Suppressor macrophage treated with lipopolysaccharide for 4 hours (primary cell): ENCODE measurements around the gene DNAJC17.

Experiments
- DNase-seq: peaks from one replicate; pipeline ENCODE4 v3.0.0-alpha.2; 2020

The DNAJC17 gene

DNA sequence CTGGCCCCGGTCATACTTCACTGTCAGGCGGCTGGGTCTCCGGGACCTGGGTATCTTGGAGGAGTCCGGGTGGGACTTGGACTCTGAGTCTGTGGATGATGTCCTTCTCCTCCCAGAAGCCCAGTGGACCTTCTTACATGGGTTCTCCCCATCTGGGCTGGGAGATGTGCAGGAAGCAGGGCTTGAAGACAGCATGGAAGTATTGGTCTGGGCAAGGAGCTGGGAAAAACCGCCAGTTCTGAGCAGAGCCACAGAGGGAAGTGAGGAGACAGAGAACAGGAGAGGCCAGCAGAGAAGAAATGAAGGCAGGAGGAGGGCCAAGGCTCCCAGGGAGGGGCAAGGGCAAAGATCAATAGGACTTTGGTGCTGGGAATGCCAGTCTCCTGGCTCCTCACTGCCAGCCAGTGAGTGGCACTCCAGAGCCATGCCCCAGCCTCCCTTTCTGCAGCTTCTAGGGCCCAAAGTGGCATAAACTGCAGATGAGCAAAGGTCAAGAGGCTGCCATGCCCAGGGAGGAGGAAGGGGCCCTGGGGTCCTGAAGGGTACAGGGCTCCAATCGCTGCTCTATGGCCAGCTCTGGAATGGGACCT, 21.3 kb upstream of the DNAJC17 start, which contains the start of gene PPP1R14D:
TSS of gene PPP1R14D (minus strand) at position 262 of the 590 bp plus-strand sequence. CDS start at position 195, 67 bp downstream.
- no peak for DNase-seq

DNA sequence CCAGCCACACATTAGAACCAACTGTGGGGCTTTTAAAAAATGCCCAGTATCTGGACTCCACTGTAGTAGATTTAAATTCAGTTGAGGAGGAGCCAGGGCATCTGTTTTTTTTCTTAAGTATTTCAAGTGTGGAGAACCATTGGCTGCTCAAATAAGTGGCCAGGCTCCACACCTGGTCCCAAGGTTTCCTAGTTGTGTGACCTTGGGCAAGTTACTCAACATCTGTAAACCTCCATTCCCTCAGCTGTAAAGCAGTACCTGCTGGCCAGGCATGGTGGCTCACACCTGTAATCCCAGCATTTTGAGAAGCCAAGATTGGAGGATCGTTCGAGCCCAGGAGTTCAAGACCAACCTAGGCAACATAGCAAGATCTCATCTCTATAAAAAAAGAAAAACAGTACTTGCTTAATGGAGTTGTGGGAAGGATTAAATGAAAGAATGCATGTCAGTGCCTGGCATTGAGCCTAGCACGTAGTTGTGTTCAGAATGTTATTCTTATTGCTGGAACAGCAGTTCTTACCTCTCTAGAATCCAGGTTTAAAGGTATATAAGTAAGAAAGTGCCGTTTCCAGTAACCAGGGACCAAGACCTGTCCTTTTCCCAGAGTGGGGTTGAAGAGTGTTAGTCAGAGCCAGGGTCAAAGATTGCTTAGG, 19.3 kb upstream of the DNAJC17 start:
- DNase-seq = no peak

DNA sequence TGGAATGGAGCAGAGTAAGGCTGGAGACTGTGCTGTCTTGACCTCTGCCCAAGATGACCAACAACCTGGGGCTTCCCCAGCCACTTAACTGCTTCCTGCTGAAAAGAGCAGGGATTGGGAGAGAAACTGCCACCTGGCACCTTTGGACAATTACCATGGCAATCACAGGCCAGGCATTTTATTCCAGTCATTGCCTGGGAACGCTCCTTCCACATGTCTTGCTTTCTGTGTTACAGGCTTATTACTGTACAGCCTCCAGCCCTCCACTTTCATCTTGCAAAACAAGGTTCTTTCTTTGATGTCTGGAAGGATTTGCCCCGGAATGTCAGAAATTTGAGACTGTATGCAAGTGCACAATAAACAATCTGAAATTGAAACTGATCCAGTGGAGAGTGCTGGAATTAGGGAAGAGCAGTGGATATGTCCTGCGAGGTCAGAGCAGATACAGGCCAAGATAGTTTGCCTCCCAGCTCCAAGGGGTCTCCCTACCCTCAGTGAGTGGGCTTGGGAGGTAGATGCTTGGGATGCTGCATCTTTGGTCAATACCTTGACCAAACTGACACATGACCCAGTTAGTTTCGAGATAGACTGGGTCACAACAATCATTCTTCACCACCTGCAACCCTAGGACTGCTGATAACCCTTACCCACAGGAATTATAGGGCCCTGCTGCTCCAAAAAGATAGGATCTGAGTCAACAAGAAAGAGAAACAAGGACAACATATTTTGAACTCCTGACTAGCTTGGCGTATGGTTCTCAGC, 18.6 kb upstream of the DNAJC17 start:
- no peak for DNase-seq

DNA sequence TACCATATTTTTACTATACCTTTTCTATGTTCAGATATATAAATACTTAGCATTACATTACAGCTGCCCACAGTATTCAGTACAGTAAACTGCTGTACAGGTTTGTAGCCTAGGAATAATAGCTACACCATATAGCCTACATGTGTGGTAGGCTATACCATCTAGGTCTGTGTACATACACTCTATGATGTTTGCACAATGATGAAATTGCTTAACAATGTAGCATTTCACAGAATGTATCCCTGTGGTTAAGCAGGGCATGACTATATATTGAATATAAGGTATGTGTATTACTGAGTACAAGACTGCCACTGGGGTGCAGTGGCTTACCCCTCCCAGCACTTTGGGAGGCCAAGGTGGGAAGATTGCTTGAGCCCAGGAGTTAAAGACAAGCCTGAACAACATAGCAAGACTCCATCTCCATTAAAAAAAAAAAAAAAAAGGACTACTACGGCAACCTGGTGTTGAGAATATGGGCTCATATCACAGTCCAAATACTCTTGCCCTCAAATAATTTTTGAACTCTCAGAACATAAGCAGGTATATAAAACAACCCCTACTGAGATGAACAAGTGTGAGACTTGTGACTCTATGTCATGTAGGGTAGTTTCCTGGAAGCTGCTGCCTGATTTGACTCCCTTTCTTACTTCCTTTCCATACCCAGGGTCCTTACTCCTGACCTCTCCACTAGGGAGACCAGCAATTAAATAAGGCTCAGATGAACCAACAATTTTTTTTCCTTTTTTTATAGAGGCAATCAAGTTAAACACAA, 16.5 kb upstream of the DNAJC17 start:
- no peak for DNase-seq

DNA sequence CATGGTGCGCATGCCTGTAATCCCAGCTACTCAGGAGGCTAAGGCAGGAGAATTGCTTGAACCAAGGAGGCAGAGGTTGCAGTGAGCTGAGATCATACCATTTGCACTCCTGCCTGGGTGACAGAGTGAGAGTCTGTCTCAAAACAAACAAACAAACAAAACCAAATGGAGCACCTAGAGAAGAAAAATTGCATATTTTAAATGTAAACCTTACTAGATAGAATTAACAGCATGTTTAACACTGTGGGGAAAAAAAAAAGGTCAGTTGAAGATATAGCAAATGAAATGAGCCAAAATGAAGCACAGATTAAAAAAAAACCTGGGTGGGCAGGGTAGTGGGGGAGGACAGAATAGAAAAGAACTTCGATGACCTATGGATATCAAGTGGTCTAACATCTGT, 13.9 kb upstream of the DNAJC17 start:
- no peak for DNase-seq

DNA sequence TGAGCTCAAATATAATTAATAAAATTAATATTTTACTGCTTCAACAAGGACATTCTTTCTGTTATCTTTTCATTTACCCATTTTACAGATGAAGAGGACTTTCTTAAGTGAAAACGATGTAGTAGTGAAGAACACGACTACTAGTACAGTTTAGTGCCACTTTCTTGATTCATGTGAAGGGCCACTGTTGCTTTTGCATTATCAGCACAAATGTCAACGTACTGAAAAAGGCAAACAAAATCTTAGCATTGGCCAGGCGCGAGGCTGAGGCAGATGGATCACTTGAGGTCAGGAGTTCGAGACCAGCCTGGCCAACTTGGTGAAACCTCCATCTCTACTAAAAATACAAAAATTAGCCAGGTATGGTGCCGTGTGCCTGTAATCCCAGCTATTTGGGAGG, 11.8 kb upstream of the DNAJC17 start:
- DNase-seq = no peak

DNA sequence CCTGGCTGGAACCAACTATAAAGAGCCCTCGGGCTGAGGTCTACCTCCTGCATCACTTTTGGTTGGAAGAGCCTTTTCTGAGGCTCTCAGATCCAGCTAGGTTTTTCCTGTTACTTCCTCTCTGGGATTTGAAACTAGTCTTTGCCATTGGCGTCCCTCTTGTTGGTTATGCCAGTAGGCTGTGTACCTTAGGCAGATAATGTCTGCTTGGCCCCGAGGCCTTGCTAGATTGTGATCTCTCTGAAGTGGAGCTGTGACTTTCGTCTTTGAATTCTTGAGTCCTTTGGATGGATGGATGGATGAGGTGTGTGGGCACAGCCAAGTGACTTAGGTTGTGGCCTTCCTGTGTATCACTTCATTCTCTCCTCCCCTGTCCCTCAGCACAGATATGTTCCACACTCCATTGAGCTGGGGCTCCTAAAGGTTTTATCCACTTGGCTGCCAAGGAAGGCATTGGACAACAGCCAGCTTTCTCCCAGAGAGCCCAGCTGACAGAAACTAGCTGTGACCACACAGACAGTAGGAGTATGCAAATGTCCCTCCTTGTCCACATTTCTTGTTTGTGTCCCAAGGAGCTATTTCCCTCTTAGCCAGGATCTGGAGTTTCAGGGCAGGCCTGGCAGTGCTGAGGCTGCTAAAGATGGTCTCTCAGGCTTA, 7.9 kb upstream of the DNAJC17 start:
- peak; percentile 33 for DNase-seq

DNA sequence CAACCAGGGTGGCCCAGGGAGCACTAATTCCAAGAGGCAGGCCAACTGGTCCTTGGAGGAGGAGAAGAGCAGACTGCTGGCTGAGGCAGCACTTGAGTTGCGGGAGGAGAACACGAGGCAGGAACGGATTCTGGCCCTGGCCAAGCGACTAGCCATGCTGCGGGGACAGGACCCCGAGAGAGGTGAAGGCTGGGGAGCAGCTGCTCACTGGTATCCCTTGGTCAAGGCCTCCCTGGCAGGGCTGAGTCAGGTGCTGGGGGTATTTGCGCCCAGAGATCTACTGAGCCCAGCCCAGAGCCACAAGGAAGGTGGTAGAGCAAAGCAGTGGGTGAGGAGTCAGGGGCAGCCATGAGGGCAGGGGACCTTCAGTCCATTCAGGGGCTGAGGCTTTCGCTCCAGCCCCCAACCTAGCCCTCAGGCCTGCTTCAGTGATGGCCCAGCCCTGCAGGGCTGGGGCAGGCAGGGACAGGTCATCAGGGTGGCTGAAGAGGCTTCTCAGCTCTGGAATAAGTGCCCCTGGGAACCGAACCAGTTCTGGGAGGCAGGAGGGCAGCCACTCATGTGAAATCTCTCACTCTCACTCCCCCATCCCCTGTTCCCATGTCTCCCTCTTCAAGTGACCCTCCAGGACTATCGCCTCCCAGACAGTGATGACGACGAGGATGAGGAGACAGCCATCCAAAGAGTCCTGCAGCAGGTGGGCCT, 5.6 kb upstream of the DNAJC17 start:
- no peak for DNase-seq

DNA sequence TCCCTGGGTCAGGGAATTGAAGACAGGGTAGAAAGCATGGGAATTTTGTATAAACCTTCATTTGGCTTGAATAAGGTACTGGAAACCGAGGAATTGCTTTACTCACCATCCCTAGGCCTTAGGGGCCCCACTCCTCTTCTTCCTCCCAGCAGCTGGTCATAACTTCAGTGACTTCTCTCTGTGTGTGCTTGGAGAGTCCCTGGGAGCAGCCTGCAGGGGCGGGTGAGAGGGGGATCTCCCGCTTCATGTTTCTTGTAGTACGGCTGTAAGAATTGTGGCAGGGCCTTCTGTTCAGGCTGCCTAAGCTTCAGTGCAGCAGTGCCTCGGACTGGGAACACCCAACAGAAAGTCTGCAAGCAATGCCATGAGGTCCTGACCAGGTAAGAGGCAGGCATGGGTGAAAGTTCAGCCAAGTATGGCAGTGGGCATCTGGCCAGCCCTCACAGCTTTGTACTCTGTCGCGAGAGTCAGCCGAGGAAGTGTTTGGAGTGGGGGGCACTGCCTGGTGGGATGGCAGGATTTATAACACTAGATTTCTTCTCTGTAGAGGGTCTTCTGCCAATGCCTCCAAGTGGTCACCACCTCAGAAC, 1.7 kb upstream of the DNAJC17 start:
- DNase-seq = no peak

DNA sequence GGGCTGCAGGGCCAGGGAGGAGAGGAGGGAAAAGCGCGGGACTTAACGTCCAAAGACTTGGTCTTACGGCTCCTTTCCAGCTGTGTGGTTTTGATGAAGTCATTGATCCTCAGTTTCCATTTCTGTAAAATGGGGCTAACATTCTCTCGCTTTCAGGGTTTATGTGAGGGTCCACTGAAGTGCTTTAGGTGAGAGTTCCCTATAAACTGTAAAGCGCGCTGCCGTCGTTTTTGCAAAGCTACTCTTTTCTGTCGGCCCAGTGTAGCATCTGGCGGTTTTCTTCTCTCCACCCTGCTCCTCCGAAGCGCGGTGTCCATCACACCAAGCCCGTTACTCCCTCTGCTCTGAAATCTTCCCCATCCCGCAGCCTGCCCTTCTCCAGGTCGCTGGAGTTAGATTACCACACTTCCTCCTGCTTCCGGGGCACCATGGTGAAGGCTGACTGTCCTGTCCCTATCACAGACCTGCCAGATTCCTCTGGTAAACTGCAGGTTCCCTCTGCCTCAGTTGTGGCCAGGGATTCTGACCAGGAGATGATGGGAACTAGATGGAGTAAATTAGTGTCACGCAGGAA, 702 bp upstream of the DNAJC17 start:
- DNase-seq = no peak

DNA sequence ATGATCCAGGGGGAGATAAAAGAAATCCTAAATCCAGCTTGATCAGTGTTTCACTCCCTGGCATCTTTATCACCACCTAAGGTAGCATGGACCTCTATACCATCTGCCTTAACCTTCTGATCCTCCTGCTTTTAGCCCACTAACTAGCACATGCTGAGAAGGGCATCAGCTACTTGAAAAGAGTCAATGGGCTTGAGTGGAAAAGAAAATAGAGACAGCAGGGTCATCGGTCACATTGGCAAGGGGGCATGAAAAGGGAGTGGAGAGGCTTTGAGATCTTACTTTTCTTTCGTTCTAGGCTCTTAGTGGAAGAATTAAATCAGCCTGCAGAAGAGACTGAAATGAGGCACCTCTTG, 623 bp downstream of the DNAJC17 start:
- no peak for DNase-seq

DNA sequence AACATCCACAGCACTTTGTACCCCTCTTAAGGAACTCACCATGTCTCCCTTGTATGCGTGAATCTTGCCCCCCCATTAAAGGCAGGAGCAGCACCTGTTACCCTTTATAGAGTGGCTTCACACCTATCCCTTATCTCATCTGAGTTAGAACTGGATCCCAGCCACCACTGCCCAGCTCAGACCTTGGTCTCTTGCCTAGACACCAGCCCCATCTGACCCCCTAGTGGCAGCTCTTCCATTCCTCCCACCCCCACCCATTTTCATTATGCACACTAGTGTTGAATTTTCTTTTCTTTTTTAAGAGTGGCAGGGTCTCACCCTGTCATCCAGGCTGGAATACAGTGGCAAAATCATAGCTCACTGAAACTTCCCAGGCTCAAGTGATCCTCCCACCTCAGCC, 3.6 kb downstream of the DNAJC17 start:
- no peak for DNase-seq

DNA sequence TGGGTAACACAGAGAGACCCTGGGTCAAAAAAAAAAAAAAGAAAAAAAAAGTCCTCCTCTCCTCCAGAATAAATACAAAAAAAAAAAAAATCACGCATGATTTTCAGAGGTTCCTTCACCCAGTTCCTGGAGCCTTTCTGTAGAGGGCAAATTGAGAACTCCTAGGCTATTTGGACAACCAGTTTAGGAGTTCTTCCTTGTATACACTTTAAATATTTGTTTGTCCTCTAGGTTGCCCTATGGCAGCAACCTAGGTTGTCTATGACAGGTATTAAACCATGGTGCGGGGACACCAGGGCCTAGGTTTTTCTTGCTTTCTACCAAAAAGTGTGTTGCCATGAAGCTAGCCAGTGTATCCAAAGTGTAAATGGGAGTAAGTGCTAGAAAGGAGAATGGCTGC, 4.2 kb downstream of the DNAJC17 start:
- DNase-seq = no peak

DNA sequence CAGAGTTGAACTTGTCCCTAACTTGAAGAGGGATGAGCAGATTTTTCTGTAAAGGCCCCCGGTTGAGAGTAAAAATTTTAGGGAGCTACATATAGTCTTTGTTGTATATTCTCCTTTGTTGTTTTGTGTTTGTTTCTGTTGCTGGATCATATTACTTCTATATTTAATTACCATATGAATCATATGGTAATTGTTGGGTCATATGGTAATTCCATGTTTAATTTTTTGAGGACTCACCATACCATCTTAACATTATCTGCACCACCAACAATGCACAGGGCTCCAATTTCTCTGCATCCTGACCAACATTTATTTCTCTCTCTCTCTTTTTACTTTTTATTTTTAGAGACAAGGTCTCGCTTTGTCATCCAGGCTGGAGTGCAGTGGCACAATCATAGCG, 7.8 kb downstream of the DNAJC17 start:
- DNase-seq = no peak

DNA sequence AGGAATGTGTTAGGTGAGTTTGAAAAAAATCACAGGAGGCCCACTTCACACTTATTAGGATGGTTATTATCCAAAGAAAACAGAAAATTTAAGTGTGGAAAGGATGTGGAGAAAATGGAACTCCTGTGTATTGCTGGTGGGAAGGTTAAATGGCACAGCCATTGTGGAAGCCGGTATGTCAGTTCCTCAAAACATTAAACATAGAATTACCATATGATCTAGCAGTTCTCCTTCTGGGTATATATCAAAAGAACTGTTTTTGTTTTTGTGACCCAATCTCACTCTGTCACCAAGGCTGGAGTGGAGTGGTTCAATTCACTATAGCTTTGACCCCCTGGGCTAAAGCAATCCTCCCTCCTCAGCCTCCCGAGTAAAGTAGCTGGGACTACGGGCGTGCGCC, 10.8 kb downstream of the DNAJC17 start:
- DNase-seq = peak; percentile 33

DNA sequence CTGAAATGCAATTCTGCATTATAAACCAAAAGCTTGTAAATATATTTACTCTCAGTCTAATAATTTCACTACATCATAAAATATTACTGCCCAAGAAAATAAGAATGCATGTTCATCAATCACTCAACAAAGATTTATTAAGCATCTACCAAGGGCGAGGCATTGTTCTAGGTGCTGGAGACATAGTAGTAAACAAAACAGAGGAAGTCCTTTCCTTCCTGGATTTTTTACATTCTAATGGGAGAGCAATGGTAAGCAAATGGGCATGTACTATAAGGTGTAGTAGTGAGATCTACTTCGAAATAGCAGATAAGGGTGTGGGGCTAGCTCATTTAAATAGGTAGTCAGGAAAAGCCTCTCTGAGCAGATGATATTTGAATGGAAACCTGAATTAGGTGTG, 11.2 kb downstream of the DNAJC17 start:
- no peak for DNase-seq

DNA sequence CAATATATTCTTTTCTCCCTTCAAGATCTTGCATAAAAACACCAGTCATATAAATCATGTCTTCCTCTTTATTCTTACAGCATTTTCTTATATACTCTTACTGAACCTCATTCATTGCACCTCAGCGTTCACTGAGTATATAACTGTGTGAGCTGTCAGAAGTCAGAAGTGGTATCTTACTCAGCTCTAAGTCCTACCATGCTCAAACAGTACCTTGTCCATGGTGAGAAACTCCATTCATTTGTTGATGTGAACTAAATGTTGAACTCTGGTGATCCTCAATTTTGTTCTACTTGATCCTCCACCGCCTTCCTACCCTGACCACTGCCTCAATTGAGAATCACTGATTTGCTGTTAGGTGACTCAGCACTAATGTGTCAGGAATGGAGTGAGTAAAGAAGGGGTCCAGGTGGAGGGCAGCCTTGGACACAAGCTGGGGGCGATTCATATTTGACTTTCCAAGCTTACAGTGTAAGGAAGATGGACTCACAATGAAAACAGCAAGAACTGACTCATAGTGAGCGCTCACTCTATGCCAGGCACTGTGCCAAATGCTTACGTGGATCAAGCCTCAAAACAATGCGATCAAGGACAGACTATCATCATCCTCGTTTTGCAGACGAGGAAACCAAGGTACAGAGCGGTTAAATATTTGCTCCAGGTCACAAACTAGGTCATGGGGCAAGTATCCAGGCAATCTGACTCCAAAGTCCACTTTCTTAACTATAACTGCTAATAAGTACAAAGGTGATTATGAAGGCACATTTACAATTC, 13.9 kb downstream of the DNAJC17 start:
- DNase-seq = peak; percentile 70

DNA sequence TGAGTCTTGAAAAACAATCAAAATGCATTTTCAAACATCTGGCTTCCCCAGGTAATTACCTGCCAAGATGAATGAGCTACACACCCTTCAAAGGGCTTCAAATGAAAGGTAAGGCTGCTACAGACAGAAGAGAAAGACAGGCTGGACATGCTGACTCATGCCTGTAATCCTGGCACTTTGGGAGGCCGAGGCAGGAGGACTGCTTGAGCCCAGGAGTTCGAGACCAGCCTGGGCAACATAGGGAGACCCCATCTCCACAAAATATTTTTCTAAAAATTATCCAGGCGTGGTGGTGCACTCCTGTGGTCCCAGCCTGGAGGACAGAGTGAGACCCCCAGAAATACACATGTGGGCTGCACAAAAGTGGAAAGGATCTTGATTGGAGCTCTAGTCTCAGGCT, 14.9 kb downstream of the DNAJC17 start:
- DNase-seq = no peak

DNA sequence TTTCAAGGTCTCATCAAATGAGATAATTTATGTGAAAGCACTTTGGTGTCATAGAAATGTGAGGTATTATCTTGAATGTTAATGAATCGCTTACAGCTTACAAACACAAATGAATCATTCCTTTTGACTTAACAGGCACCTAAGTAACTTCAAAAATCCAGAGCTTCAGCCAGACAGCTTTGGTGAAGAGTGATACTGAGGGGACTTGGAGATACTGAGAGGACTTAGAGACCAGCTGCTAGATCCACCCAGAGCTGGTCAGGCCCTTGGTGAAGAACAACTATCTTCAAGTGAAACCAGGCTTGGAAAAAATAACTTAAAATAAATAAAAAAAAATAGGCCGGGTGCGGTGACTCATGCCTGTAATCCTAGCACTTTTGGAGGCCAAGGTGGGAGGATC, 16.6 kb downstream of the DNAJC17 start:
- DNase-seq = no peak

DNA sequence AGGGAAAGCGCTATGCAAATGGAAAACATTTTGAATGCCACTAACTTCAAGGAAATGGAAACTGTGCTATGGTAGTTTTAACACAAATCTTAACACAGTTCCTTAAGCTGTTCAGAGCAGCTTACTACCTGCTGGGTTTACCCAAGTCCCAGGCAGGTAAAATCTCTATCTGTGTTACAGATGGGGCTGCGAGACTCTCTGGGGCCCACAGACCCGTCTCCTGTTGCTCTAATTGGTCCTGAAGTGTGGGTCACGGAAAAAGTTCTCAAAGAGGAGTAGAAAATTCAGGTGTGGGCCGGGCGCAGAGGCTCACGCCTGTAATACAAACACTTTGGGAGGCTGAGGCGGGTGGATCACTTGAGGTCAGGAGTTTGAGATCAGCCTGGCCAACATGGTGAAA, 17.3 kb downstream of the DNAJC17 start:
- no peak for DNase-seq

DNA sequence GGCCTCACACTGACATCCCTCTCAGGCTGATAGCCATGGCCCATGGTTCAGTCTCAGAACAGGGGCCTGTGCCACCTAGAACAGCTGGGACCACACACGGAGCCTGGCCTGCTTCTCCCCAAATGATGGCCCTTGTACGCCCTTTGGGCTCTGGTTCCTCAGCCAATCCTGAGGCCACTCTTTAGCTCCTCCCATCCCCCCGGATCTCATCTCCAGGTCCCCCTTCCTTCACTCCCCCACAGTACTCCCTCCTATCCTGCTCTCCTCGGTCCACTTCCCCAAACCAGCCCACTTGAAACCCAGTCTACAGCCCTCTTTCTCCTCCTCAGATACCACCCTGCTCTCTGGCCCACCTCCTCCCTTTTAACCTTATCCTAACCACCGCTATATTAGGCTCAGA, 18.2 kb downstream of the DNAJC17 start:
- DNase-seq = no peak
